ENCODE results near the gene C22orf15.

DNA sequence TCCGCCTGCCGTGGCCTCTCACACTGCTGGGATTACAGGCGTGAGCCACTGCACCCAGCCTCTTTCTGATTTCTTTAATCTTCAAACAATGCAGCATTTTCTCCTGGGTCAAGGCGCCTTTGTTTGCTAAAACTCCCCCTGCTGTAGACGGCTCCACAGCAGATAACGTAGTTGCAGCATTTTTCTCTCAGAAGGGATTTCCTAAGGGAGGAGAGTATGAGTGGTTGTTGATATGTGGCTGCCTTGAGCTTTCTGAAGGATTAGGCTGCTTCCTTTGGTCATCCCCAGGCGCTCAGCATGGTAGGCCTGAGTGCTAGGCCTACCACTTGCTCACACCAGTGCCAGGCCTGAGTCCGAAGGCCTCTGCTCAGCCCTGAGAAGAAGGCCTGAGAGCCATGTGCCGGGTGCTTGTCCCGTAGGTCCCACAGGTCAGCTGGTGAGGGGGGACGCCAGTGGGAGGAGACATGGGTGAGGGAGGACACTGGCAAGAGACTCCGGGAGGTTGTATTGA lies 42.0 kb downstream of the C22orf15 start:
- TF ChIP-seq, protein P1, sequence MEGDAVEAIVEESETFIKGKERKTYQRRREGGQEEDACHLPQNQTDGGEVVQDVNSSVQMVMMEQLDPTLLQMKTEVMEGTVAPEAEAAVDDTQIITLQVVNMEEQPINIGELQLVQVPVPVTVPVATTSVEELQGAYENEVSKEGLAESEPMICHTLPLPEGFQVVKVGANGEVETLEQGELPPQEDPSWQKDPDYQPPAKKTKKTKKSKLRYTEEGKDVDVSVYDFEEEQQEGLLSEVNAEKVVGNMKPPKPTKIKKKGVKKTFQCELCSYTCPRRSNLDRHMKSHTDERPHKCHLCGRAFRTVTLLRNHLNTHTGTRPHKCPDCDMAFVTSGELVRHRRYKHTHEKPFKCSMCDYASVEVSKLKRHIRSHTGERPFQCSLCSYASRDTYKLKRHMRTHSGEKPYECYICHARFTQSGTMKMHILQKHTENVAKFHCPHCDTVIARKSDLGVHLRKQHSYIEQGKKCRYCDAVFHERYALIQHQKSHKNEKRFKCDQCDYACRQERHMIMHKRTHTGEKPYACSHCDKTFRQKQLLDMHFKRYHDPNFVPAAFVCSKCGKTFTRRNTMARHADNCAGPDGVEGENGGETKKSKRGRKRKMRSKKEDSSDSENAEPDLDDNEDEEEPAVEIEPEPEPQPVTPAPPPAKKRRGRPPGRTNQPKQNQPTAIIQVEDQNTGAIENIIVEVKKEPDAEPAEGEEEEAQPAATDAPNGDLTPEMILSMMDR (IDR thresholded peaks at IDR 0.05; ENCODE audit: insufficient read depth, low read depth, low read length), result no peak
- no peak for TF ChIP-seq EZH2 (IDR thresholded peaks at IDR 0.05; ENCODE audit: insufficient read depth, low read length)
